SK-N-SH (cell line): Measurements from ENCODE around the gene TBX2. TPM values are rescaled to one million over a fixed set of nuclear protein-coding genes. Genes with fewer than 3 reads are reported as not detected.

ENCODE experiments used
- CTCF ChIA-PET: fragments of 300-600, 350-600 bp; formaldehyde crosslinking; extraction: SDS; loops from one replicate; lab custom pipeline; 2021; lab: Yijun Ruan, JAX
- POLR2A ChIA-PET: fragments of 350-600 bp; sonication (Branson Sonifier 250); formaldehyde crosslinking; extraction: SDS; loops from one replicate; lab custom pipeline; 2020; ENCODE audit warnings: antibody characterized with exemption, inconsistent platforms; lab: Yijun Ruan, JAX
- DNase-seq: peaks from one replicate; pipeline ENCODE4 v3.0.0; 2012
- H2AFZ ChIP-seq: fragments of 200-600 bp; sonication (generic); 2 replicates; pipeline ENCODE4 v1.8.1; 2016; ENCODE audit warnings: antibody characterized with exemption, mild to moderate bottlenecking, low read depth
- H3F3A ChIP-seq: fragments of 200-600 bp; sonication (generic); replicated peaks from 2 replicates; pipeline ENCODE3; 2016; ENCODE audit warnings: antibody characterized with exemption, mild to moderate bottlenecking; ENCODE audit not compliant: insufficient read depth
- H3K27ac ChIP-seq, 2 experiments: fragments of 200-500 bp in 1 of 2; fragments of 200-600 bp in 1 of 2; sonication (Bioruptor generic) in 1 of 2; sonication (generic), shearing (Covaris generic) in 1 of 2; 2 replicates each; pipeline versions ENCODE4 v1.5.1 to v1.6.1; 2014 to 2016; ENCODE audit warnings: low read depth in 2 of 2, inconsistent platforms in 1 of 2, low read length in 1 of 2, mild to moderate bottlenecking in 1 of 2, mixed read lengths in 1 of 2
- H3K27me3 ChIP-seq: fragments of 200-600 bp; sonication (generic), shearing (Covaris generic); 2 replicates; pipeline ENCODE4 v1.6.1; 2016; ENCODE audit warnings: mixed run types; ENCODE audit not compliant: insufficient read depth
- H3K36me3 ChIP-seq, 2 experiments: fragments of 200-500 bp in 1 of 2; fragments of 200-600 bp in 1 of 2; sonication (Bioruptor generic) in 1 of 2; sonication (generic) in 1 of 2; replicated peaks in 1 of 2; 2 replicates each; pipeline versions ENCODE3 to v1.5.1; 2014 to 2016; ENCODE audit warnings: low read length in 1 of 2, mild to moderate bottlenecking in 1 of 2; ENCODE audit not compliant: insufficient read depth in 2 of 2, control insufficient read depth in 1 of 2
- H3K4me1 ChIP-seq, 2 experiments: fragments of 200-500 bp in 1 of 2; fragments of 200-600 bp in 1 of 2; sonication (Bioruptor generic) in 1 of 2; sonication (generic), shearing (Covaris generic) in 1 of 2; 2 replicates each; pipeline versions ENCODE4 v1.5.1 to v1.6.1; 2014 to 2016; ENCODE audit warnings: low read depth in 1 of 2, low read length in 1 of 2, mixed run types in 1 of 2; ENCODE audit not compliant: insufficient read depth in 2 of 2, control insufficient read depth in 1 of 2
- H3K4me2 ChIP-seq: fragments of 200-600 bp; sonication (generic), shearing (Covaris generic); 2 replicates; pipeline ENCODE4 v1.6.1; 2017; ENCODE audit warnings: mixed run types
- H3K4me3 ChIP-seq, 2 experiments: fragments of 200-500 bp in 1 of 2; fragments of 200-600 bp in 1 of 2; sonication (Bioruptor generic) in 1 of 2; sonication (generic), shearing (Covaris generic) in 1 of 2; 2 replicates each; pipeline versions ENCODE4 v1.5.1 to v1.8.1; 2014 to 2016; ENCODE audit warnings: low read depth in 2 of 2, inconsistent platforms in 1 of 2, low read length in 1 of 2, mild to moderate bottlenecking in 1 of 2, mixed read lengths in 1 of 2, moderate library complexity in 1 of 2
- H3K79me2 ChIP-seq: fragments of 200-600 bp; sonication (generic); 2 replicates; pipeline ENCODE4 v1.8.1; 2017; ENCODE audit warnings: mild to moderate bottlenecking; ENCODE audit not compliant: insufficient read depth
- H3K9ac ChIP-seq: fragments of 200-600 bp; sonication (generic); 2 replicates; pipeline ENCODE4 v1.6.1; 2017; ENCODE audit warnings: mixed run types
- H3K9me2 ChIP-seq: fragments of 200-600 bp; sonication (generic); 2 replicates; pipeline ENCODE4 v1.6.1; 2017; ENCODE audit warnings: mixed run types
- H3K9me3 ChIP-seq: fragments of 200-600 bp; sonication (generic); 2 replicates; pipeline ENCODE4 v1.6.1; 2017; ENCODE audit warnings: mixed run types, mild to moderate bottlenecking, moderate library complexity
- H4K20me1 ChIP-seq: fragments of 200-600 bp; sonication (generic); 2 replicates; pipeline ENCODE4 v1.6.1; 2017; ENCODE audit warnings: mild to moderate bottlenecking, mixed run types; ENCODE audit not compliant: insufficient read depth
- CHD2 ChIP-seq: fragments of 150-350 bp; IDR thresholded peaks from 2 replicates; pipeline ENCODE4 v1.6.1; 2018; ENCODE audit warnings: low read length; ENCODE audit not compliant: partially characterized antibody
- CTCF ChIP-seq: fragments of 200-600 bp; sonication (generic); IDR thresholded peaks from 2 replicates; pipeline ENCODE4 v1.6.1; 2017; ENCODE audit warnings: antibody characterized with exemption, mild to moderate bottlenecking, moderate library complexity
- ELF1 ChIP-seq: IDR thresholded peaks from 2 replicates; pipeline ENCODE4 v1.4.0; 2012
- EP300 ChIP-seq, 2 experiments: IDR thresholded peaks; 2 replicates each; pipeline versions ENCODE4 v1.4.0 to v1.6.1; 2012; ENCODE audit warnings: borderline replicate concordance in 1 of 2, low read depth in 1 of 2, low read length in 1 of 2
- EZH2phosphoT487 ChIP-seq: fragments of 200-600 bp; sonication (generic); IDR thresholded peaks from 2 replicates; pipeline ENCODE4 v1.6.1; 2017; ENCODE audit warnings: low read depth, mixed run types, mild to moderate bottlenecking, antibody characterized with exemption, moderate library complexity, borderline replicate concordance
- FOXJ3 ChIP-seq: sonication (generic); formaldehyde crosslinking; IDR thresholded peaks from 2 replicates; pipeline ENCODE4 v1.5.1; 2020; ENCODE audit warnings: mild to moderate bottlenecking, missing genetic modification reagents
- FOXM1 ChIP-seq: IDR thresholded peaks from 2 replicates; pipeline ENCODE4 v1.4.0; 2012; ENCODE audit warnings: low read depth, mild to moderate bottlenecking
- JUND ChIP-seq: IDR thresholded peaks from 2 replicates; pipeline ENCODE4 v1.4.0; 2012
- PBX3 ChIP-seq: IDR thresholded peaks from 2 replicates; pipeline ENCODE4; 2012
- RAD21 ChIP-seq: IDR thresholded peaks from 2 replicates; pipeline ENCODE4 v1.6.1; 2012; ENCODE audit warnings: mild to moderate bottlenecking, low read length
- SMC3 ChIP-seq: IDR thresholded peaks from 2 replicates; pipeline ENCODE4 v1.6.1; 2012; ENCODE audit warnings: low read depth, low read length, improper control_type of control experiment
- TCF12 ChIP-seq: IDR thresholded peaks from 2 replicates; pipeline ENCODE4 v1.4.0; 2012
- USF2 ChIP-seq: fragments of 150-350 bp; IDR thresholded peaks from 2 replicates; pipeline ENCODE4 v1.6.1; 2017; ENCODE audit warnings: antibody characterized with exemption, low read length, low read depth, borderline replicate concordance
- YY1 ChIP-seq: IDR thresholded peaks from 2 replicates; pipeline ENCODE4 v1.4.0; 2012; ENCODE audit warnings: low read depth, mild to moderate bottlenecking
- WGBS: methylation state at CpG from one replicate; pipeline ENCODE4 v1.1.6; 2017; ENCODE audit warnings: low lambda C conversion rate; 5-methylcytosine and 5-hydroxymethylcytosine counted together
- polyA plus RNA-seq, 3 experiments: library from polyadenylated mRNA; depleted of rRNA; stranded (reverse); fragments of >200 nt; gene quantifications; 2 replicates each; pipeline ENCODE4 v1.2.3, GENCODE V29; 2012

The TBX2 gene
- polyA plus RNA-seq, 1 of the 3 experiments (the other 2 are of a cell fraction) = 57.8 TPM

GRCh38 chr17:61371179-61371578 lies 28.5 kb upstream of the TBX2 start:
- Histone ChIP-seq H3K9ac (no peak overlapping the region), H3K9me2 (no peaks in the 10 kb centered on the region), H2AFZ (no peak overlapping the region), H3K79me2 (no peaks in the 10 kb centered on the region), H3K9me3 (no peaks in the 10 kb centered on the region), H3K27me3 (no peaks in the 10 kb centered on the region), H3K4me1 (peaks cover 0 to 10% of the 10 kb centered on the region in 2 experiments; a peak in 1 of 4 replicates), H4K20me1 (no peaks in the 10 kb centered on the region), H3K27ac (no peak overlapping the region), H3F3A (peaks cover 6% of the 10 kb centered on the region), H3K4me3 (no peak overlapping the region), H3K36me3 (no peaks in the 10 kb centered on the region), H3K4me2 (no peak overlapping the region)
- ChIA-PET POLR2A (no interaction called here), CTCF (interaction anchor here (0.7 to 1.6 kb wide), 3 partner anchors 12 to 390 kb away, joined by 3 to 5 read pairs (median 3); no protein-coding TSS in a partner anchor)
- DNase-seq = no peak
- WGBS = 100% methylated on average over 1 of the region's 1 CpG
- TF ChIP-seq SMC3 (no peak), JUND (no peak), CHD2 (no peak), USF2 (no peak)

- Histone ChIP-seq H3K4me2 (no peak overlapping the region), H3K79me2 (no peaks in the 10 kb centered on the region), H3K4me1 (peaks cover 0 to 10% of the 10 kb centered on the region in 2 experiments; a peak in 1 of 4 replicates), H3K9me2 (no peaks in the 10 kb centered on the region), H2AFZ (no peak overlapping the region), H3K27ac (no peak overlapping the region), H3K27me3 (no peaks in the 10 kb centered on the region), H3F3A (peaks cover 6% of the 10 kb centered on the region), H3K4me3 (no peak overlapping the region), H4K20me1 (no peaks in the 10 kb centered on the region), H3K9me3 (no peaks in the 10 kb centered on the region), H3K36me3 (no peaks in the 10 kb centered on the region), H3K9ac (no peak overlapping the region)
- ChIA-PET POLR2A (no interaction called here), CTCF (interaction anchor here (0.7 to 1.6 kb wide), 5 partner anchors 13 to 390 kb away, joined by 3 to 5 read pairs (median 3); no protein-coding TSS in a partner anchor)
- DNase-seq = no peak
- TF ChIP-seq PBX3 = no peak
- no peak for TF ChIP-seq TCF12
- no peak for TF ChIP-seq RAD21
- no peak for TF ChIP-seq CTCF
- no peak for TF ChIP-seq CHD2
- TF ChIP-seq YY1 = no peak
- no peak for TF ChIP-seq ELF1
- TF ChIP-seq FOXJ3 = no peak
- TF ChIP-seq EZH2phosphoT487 = no peak
- TF ChIP-seq JUND = no peak
- no peak for TF ChIP-seq EP300 (IDR thresholded peaks at IDR 0.05; ENCODE audit: borderline replicate concordance in 1 of 2, low read depth in 1 of 2, low read length in 1 of 2)
- TF ChIP-seq FOXM1 = no peak
- 90% methylated on average over 8 of the region's 8 CpGs for WGBS
These were observed 28.0 kb upstream of the TBX2 start for GRCh38 chr17:61371606-61372005.
